D341Med (cell line): ENCODE data around the gene GDF15.

Experiments
- DNase-seq: peaks from one replicate; pipeline ENCODE4 v3.0.0; 2012; ENCODE audit warnings: low spot score

The GDF15 gene

GRCh38 chr19:18419195-18419698 lies 33.3 kb downstream of the GDF15 start, which contains the start of gene SSBP4:
Gene SSBP4 (plus strand): TSS chr19:18419398. CDS start chr19:18419649, 251 bp downstream.
- peak; percentile 96 for DNase-seq

DNA sequence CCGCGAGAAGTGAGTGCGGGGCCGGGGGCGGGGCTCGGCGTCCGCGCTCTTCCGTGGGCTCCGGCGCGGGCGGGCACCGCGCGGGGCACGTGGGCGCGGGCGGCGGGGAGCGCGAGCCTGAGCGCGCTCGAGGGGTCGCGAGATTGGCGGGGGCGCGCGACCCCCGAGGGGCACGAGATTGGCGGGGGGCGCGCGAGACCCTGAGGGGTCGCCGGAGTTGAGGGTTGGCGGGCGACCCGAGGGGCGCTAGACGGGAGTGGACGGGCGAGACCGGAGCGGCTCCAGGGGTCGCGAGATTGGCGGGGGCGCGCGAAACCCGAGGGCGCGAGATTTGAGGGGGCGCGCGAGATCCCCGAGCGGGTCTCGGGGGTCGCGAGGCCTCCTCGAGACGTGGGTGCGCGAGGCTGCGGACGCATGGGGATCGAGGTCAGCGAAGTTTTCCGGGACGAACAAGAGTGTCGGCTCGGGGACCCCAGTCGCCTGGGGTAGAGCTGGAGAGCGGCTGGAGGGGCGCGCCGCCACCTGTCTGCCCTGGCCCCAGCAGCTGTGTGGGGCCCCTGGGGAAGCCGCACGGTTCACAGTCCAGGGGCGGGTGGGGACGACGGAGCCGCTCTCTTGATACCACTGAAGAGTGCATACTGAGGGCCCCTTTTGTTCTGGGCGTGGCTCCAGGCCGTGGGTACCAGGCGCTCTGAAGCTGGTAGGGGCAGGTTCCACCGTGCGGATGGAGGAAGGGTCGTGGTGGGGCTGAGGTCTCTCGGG lies 33.9 kb downstream of the GDF15 start:
- DNase-seq = peak; percentile 71

DNA sequence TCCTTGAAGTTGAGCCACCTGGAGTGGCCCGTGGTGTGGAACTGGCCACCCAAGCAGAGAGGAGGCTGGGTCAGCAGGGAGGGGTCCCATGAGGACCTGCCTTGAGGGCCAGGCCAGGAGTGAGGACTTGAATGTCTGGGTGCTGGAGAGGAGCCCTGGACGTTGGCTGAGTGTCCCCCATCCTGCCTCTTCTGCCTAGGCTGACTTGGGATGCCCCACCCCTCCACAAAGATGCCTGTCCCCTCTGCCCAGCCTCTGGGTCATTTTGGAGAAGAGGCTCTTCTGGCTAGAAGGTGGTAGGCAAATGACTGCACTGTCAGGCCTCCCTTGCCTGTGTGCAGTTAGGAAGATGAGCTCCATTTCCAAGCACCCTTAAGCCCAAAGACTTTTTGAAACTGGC lies 35.0 kb downstream of the GDF15 start:
- no peak for DNase-seq

GRCh38 chr19:18421371-18421959 lies 35.5 kb downstream of the GDF15 start:
- DNase-seq = no peak

- no peak for DNase-seq
Measured at GRCh38 chr19:18422530-18423191, 36.7 kb downstream of the GDF15 start.

DNA sequence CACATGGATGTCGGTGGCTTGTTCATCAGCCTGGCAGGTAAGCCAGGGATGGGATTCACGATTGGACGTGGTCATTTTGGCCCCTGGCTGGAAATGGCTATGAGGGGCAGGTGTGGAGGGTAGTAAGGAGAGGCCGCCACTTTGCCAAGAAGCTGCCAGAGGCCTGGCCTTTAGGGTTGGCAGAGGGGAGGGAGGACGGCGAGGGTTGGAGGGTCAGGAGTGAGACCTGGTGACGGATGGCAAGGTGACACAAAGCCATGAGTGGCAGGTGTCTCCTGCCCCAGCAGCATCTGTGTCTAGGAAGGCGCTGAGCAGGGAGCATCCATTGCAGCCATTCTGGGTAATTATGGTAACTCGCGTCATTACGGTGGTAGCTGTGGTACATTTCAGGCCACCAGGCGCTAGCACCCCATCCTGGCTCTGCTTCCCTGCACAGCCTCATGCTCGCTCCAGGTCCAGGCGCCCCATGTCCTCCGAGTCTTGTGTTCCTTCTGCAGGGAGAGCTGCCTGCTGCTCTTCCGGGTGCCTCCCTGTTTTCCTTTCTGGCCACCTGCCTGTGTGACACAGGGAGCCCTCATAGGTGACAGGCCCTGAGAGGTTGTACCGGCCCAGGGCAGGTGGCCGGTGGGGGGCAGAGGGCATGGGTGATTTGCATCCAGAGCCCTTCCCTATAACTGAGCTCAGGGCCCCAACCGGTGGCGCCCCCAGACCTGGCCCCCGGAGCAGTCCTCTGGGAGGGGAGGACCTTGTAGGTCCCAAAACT lies 37.5 kb downstream of the GDF15 start:
- no peak for DNase-seq

DNA sequence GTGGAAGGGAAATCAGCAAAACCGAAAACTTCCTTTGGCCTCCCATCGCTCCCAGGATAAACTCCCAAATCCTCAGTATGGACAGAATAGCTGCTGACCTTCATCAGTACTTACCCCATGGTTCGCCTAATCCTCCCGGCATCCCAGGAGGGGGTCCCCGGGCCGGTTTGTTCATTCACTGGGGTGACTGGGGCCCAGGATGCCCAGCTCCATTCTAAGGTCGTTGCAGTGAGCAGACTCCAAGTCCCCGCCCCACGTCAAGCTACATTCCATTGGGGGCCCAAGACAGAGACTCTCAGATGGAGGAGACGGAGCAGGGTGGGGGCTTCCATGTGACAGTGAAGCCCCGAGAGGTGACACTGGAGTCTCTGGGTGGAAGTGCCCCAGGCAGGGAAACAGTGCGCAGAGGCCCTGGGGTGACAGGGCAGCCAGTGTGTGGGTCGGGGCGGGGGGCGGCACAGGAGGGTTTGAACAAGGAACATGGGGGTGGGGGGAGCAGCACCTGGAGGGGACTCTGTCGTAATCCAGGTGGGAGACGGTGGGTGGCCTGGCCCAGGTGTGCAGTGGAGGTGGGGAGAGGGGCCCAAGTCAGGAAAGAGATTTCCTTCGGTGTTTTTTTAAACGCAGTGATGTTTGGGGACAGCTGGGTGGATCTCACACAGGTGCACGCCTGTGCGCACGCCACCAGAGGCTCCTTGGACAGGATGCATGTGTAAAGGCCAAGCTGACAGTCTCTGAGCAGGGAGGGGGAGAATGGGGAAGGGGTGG lies 38.3 kb downstream of the GDF15 start:
- no peak for DNase-seq

DNA sequence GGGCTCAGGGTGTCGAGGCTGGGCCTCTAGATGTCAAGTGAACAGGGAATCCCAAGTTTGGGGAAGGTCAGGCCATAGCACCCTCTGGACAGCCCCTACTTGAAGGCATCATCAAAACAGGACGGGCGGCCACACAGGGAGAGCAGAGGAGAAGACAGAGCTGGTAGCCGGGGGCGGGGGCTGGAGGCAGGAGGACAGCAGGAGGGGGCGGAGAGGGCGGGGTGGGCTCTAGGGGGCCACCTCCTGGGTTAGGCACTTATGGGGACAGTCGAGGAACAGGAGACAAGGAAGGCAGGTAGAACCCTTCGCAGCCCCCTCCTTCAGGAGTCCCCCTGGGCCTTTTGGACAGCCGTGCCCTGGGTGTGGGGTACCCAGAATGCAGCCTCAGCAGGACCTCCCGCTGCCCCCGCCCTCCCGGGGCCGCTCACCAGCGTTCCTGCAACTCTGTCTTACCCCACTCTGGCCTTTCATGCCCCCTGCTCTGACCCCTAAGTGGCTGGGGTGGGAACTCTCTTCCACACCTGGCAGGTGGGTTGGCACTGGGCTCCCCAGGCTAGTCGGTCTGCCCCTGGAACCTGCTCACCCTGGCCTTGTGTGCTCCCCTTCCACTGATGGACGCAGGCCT lies 39.0 kb downstream of the GDF15 start:
- no peak for DNase-seq

DNA sequence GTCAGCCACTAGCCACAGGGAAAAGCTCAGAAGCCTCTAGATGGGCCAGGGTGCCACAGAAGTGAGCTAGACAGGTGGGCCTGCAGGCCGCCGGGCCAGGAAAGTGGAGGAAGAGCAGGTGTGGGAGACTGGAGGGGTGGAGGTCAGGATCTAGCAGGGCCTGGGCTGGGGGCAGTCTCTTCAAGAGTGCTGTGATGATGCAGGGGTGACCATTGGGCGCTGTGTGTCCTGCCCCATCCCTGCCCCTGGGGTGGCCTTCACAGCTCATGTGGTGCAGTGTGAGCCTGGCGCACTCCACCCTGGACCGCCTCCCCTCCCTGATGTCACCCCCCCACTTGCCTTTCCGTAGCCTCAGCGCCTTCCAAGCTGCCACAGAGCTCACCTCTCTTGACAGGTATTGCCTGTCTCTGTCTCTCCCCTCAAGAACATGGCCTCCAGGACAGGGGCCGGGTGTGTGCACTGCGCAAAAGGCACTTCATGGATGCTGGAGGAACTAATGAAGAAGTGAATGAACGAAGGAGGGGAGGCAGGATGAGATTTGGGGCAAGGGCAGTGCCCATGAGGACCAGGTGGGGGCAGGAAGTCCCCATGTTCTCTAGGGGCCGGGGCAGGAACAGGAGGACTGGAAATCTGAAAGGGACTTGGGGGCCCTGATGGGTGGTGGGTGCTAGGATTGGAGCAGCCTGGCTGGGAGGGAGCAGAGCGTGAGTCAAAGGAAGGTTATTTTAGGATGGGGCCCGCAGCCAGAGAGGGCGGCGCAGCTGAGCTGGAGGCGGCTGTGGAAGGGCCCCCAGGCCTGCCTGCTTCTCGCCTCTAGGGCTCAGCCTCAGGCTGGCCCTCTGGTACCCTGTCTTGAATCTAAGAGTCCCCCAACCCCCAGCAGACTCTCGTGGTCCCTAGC lies 39.8 kb downstream of the GDF15 start:
- DNase-seq = no peak

DNA sequence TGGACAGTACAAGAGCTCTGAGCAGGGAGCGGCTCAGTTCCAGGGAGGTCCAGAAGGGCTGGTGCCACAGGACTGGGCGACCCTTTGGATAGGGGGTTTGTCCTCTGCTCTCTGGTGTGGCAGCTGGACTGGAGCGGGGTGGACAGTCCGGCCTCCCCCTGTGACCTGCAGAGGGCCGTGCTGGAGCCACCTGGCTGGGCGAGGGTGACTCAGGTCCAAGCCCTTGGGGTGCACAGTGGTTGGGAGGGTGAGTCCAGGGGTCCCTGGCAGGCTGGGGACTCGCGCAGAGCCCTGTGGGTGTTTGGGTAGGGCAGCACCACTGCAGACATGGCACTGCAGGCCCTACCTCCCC lies 40.4 kb downstream of the GDF15 start:
- no peak for DNase-seq

- DNase-seq = no peak
Measured at GRCh38 chr19:18427080-18427742, 41.3 kb downstream of the GDF15 start.

DNA sequence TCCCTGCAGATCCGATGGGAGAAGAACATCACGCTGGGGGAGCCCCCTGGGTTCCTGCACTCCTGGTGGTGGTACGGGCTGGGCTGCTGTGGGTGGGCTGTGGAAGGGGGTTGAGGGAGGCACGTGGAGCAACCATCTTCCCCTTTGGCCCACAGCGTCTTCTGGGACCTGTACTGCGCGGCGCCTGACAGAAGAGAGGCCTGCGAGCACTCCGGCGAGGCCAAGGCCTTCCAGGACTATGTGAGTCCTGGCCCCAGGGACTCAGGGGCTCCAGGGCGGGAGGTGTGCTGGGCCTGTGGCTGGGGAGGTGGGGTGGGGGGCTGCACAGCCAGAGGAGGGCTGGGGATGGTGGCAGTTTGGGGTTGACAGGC lies 41.8 kb downstream of the GDF15 start:
- no peak for DNase-seq

DNA sequence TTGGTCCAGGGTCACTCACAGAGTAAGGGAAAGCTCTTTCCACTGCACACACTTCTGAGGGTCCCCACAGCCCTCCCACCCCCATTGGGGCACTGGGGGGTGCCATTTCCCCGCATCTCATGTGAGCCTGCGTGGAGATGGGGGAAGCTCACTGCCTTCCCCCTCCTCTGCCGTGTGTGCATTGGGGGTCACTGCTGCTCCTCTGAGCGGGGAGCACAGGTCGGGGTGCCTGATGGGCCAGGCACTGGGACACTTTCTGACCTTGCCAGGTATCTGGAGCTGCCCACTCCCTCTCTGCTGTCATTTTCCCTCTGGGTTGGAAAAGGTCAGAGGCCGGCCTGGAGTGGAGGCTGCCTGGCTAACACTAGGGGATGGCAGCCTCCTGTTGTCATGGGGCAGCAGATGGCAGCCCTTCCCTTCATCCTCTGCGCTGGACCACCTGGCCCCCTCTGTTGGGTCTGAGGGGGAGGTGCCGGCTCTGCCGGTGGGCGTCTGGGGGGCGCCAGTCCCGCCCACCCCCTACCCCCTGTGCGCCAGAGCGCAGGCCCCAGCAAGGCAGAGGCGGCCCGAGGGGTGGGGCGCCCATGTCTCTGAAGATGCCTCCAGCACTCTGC lies 42.3 kb downstream of the GDF15 start:
- peak; percentile 78 for DNase-seq

- DNase-seq = peak; percentile 93
Measured at GRCh38 chr19:18428787-18429674, 43.1 kb downstream of the GDF15 start.

- no peak for DNase-seq
Measured at GRCh38 chr19:18429717-18430416, 43.9 kb downstream of the GDF15 start.

DNA sequence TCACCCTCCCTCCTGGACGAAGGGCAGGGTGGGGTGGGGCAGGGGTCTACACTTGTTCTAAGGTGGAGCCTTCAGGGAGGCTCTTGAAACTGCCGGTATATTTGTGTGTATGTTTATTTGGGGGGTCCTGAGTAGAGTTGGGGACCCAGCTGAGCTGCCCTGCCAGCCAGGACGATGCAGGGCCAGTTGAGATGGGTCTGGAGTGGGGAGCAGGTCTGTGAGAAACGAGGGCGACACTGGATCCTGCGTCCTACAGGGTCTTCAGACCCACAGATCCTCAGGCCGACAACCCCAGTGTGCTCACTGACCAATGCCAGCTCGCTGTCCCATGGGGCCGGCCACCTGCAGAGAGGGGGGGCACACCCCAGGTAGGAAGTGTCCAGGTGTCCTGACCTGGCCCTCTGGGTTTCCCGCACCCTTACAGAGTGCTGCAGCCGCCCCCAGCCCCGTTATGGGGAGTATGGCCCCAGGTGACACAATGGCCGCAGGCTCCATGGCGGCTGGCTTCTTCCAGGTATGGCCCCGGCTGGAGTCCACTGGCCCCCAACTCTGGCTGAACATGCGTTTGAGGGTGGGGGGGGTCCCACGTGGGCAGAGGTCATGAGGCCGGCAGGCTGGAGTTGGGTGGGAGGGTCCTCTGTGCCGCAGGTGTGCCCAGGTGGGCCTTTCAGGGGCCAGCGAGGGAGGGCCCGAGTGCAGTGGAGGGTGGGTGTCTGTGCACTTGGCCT lies 44.6 kb downstream of the GDF15 start:
- no peak for DNase-seq
